HepG2 (cell line): ENCODE results near the gene YIF1A. TPM values are rescaled to one million over a fixed set of nuclear protein-coding genes. Genes with fewer than 3 reads are reported as not detected.

ENCODE experiments used
- BORCS8-MEF2B ChIP-seq: sonication (generic); formaldehyde crosslinking; IDR thresholded peaks from 2 replicates; pipeline ENCODE4 v1.8.0; 2022; ENCODE audit warnings: mild to moderate bottlenecking, missing genetic modification reagents
- CREB1 ChIP-seq, 2 experiments: fragments of 450-650 bp in 1 of 2; IDR thresholded peaks; 2 replicates each; pipeline ENCODE4 v1.6.1; 2016 to 2017; ENCODE audit warnings: control low read depth in 1 of 2, mild to moderate bottlenecking in 1 of 2, missing compliant biosample characterization in 1 of 2, missing genetic modification characterization in 1 of 2
- DPF2 ChIP-seq: sonication (generic); formaldehyde crosslinking; IDR thresholded peaks from 2 replicates; pipeline ENCODE4 v1.4.0; 2020; ENCODE audit warnings: mild to moderate bottlenecking, low read depth, missing genetic modification reagents, borderline replicate concordance
- EHMT2 ChIP-seq: fragments of 200-600 bp; sonication (generic); IDR thresholded peaks from 2 replicates; pipeline ENCODE4 v1.7.0; 2017; ENCODE audit warnings: antibody characterized with exemption, low read depth, low read length, borderline replicate concordance
- MBD4 ChIP-seq: IDR thresholded peaks from 2 replicates; pipeline ENCODE4 v1.6.1; 2012; ENCODE audit warnings: low read length, inconsistent platforms, borderline replicate concordance
- MED8 ChIP-seq: sonication (generic); formaldehyde crosslinking; IDR thresholded peaks from 2 replicates; pipeline ENCODE4 v1.8.1; 2023; ENCODE audit warnings: mild to moderate bottlenecking, missing genetic modification reagents; ENCODE audit not compliant: insufficient replicate concordance
- NFYB ChIP-seq: sonication (generic); formaldehyde crosslinking; IDR thresholded peaks from 2 replicates; pipeline ENCODE4 v1.4.0; 2020; ENCODE audit warnings: missing genetic modification reagents
- NPAS2 ChIP-seq: sonication (generic); formaldehyde crosslinking; IDR thresholded peaks from 2 replicates; pipeline ENCODE4 v1.8.0; 2022; ENCODE audit warnings: mild to moderate bottlenecking, missing genetic modification reagents, borderline replicate concordance
- PITX1 ChIP-seq: sonication (generic); formaldehyde crosslinking; IDR thresholded peaks from 2 replicates; pipeline ENCODE4 v1.5.1; 2020; ENCODE audit warnings: mild to moderate bottlenecking, missing genetic modification reagents
- REL ChIP-seq: sonication (generic); formaldehyde crosslinking; conservative IDR thresholded peaks from 2 replicates; pipeline ENCODE4 v1.8.0; 2022; ENCODE audit warnings: mild to moderate bottlenecking, missing genetic modification reagents, moderate library complexity
- SYNCRIP ChIP-seq: fragments of 200-400 bp; formaldehyde crosslinking; IDR thresholded peaks from 2 replicates; pipeline ENCODE4 v1.6.1; 2018; ENCODE audit warnings: mild to moderate bottlenecking, low read depth, low read length; ENCODE audit not compliant: insufficient read depth
- THAP11 ChIP-seq: IDR thresholded peaks from 2 replicates; pipeline ENCODE4 v1.6.1; 2016; ENCODE audit warnings: missing biosample characterization, missing genetic modification reagents
- ZFP91 ChIP-seq: sonication (generic); formaldehyde crosslinking; IDR thresholded peaks from 2 replicates; pipeline ENCODE4 v1.9.0; 2022; ENCODE audit warnings: missing genetic modification reagents, mild to moderate bottlenecking, borderline replicate concordance
- ZIK1 ChIP-seq: sonication (generic); formaldehyde crosslinking; IDR thresholded peaks from 2 replicates; pipeline ENCODE4 v1.5.0; 2020; ENCODE audit warnings: mild to moderate bottlenecking, low read depth, missing genetic modification reagents, borderline replicate concordance
- ZNF205 ChIP-seq: IDR thresholded peaks from 2 replicates; pipeline ENCODE4 v1.6.1; 2018; ENCODE audit warnings: missing biosample characterization, missing genetic modification reagents
- ZNF709 ChIP-seq: sonication (generic); formaldehyde crosslinking; IDR thresholded peaks from 2 replicates; pipeline ENCODE4 v1.5.0; 2020; ENCODE audit warnings: mild to moderate bottlenecking, missing genetic modification reagents
- ZNF775 ChIP-seq: sonication (generic); formaldehyde crosslinking; IDR thresholded peaks from 2 replicates; pipeline ENCODE4 v1.4.0; 2020; ENCODE audit warnings: missing genetic modification reagents, mild to moderate bottlenecking, moderate library complexity, borderline replicate concordance
- ZNF841 ChIP-seq: sonication (generic); formaldehyde crosslinking; IDR thresholded peaks from 2 replicates; pipeline ENCODE4 v1.8.1; 2023; ENCODE audit warnings: missing genetic modification reagents, borderline replicate concordance
- ZNF878 ChIP-seq: sonication (generic); formaldehyde crosslinking; IDR thresholded peaks from 2 replicates; pipeline ENCODE4 v1.8.1; 2023; ENCODE audit warnings: mild to moderate bottlenecking, missing genetic modification reagents, moderate library complexity
- polyA plus RNA-seq, 8 experiments: library from polyadenylated mRNA; depleted of rRNA in 3 of 8; stranded (reverse) in 7 of 8; unstranded in 1 of 8; fragments of >200 nt; fragmentation: Illumina TruSeq in 4 of 8; extraction: Trizol in 4 of 8; gene quantifications; 2 replicates each; pipeline versions ENCODE4 v1.2.1 to v1.2.3, GENCODE V29; 2011 to 2016; ENCODE audit warnings: low read depth in 4 of 8, missing spikeins in 1 of 8, mixed read lengths in 1 of 8; ENCODE audit not compliant: insufficient read depth in 1 of 8
- total RNA-seq, 5 experiments: library from RNA; depleted of rRNA; stranded (reverse); fragments of >200 nt; fragmentation: Illumina TruSeq; extraction: Trizol; gene quantifications; 2 replicates each; pipeline ENCODE4 v1.2.3, GENCODE V29; 2016; ENCODE audit warnings: low read depth in 1 of 5
- TF ChIP-seq, protein P1 (sequence below): IDR thresholded peaks from 2 replicates; pipeline ENCODE4 v1.6.1; 2016; ENCODE audit warnings: missing compliant biosample characterization, missing genetic modification reagents, borderline replicate concordance
- TF ChIP-seq, protein P2 (sequence below): sonication (generic); formaldehyde crosslinking; IDR thresholded peaks from 2 replicates; pipeline ENCODE4 v1.5.0; 2020; ENCODE audit warnings: mild to moderate bottlenecking, missing genetic modification reagents, borderline replicate concordance

The YIF1A gene
- total and polyA plus RNA-seq, 2 of the 13 experiments (the other 11 are each of a cell fraction or from before 2014, with no cell fraction given): 133 to 145 TPM

DNA sequence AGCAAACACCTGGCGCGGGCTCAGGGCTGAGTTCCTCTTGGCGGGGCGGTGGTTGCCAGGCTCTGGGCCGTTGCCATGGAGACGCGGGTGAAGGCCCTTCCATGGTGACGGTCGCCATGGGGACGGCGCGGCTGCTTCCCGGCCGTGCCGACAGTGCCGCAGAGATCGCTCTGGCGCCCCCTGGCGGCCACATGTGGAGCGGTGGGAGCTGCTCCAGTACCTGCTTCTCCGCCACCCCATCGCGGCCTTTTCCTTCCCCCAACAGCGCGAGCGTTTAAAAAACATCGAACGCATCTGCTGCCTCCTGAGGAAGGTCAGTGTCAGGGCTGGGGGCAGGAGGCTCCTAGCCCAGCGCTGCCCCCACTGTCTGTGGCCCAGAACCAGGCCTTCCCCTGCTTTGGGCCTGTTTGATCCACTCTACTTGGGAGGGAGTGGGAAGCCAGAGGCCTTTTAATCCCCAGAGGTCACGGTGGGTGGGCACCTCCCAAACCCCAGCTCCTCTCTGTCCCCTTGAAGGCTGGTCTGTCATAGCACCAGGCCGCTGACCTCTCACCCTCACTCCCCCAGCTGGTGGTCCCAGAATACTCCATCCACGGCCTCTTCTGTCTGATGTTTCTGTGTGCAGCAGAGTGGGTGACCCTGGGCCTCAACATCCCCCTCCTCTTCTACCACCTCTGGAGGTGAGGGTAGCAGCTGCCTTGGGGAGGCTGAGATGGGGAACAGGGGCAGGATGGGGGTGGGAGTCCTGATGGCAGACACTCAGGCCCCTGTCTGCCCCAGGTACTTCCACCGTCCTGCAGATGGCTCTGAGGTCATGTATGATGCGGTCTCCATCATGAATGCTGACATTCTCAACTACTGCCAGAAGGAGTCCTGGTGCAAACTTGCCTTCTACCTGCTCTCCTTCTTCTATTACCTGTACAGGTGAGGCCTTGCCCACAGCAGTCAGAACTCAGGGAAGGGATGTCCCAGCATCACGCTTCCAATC, 6.2 kb downstream of the YIF1A start (continued):
- 0 out of 2 replicates have a peak, but pooled peaks have one; percentile 18 for TF ChIP-seq ZIK1 (CRISPR knock-in tag)
- TF ChIP-seq ZFP91 (CRISPR knock-in tag): 0 out of 2 replicates have a peak, but pooled peaks have one; percentile 49
- TF ChIP-seq, protein P1, sequence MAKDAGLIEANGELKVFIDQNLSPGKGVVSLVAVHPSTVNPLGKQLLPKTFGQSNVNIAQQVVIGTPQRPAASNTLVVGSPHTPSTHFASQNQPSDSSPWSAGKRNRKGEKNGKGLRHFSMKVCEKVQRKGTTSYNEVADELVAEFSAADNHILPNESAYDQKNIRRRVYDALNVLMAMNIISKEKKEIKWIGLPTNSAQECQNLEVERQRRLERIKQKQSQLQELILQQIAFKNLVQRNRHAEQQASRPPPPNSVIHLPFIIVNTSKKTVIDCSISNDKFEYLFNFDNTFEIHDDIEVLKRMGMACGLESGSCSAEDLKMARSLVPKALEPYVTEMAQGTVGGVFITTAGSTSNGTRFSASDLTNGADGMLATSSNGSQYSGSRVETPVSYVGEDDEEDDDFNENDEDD (CRISPR knock-in tag): 0 out of 2 replicates have a peak, but pooled peaks have one; percentile 19
- TF ChIP-seq ZNF775 (CRISPR knock-in tag): no peak
- TF ChIP-seq PITX1 (CRISPR knock-in tag): peak; percentile 37
- no peak for TF ChIP-seq EHMT2
- peak; percentile 66 for TF ChIP-seq BORCS8-MEF2B (CRISPR knock-in tag)
- no peak for TF ChIP-seq ZNF709
- TF ChIP-seq NPAS2 (CRISPR knock-in tag): no peak
- TF ChIP-seq ZNF841: no peak
- TF ChIP-seq CREB1 (IDR thresholded peaks at IDR 0.05): no peak
- TF ChIP-seq CREB1 (CRISPR knock-in tag; IDR thresholded peaks at IDR 0.05): no peak
- TF ChIP-seq, protein P2, sequence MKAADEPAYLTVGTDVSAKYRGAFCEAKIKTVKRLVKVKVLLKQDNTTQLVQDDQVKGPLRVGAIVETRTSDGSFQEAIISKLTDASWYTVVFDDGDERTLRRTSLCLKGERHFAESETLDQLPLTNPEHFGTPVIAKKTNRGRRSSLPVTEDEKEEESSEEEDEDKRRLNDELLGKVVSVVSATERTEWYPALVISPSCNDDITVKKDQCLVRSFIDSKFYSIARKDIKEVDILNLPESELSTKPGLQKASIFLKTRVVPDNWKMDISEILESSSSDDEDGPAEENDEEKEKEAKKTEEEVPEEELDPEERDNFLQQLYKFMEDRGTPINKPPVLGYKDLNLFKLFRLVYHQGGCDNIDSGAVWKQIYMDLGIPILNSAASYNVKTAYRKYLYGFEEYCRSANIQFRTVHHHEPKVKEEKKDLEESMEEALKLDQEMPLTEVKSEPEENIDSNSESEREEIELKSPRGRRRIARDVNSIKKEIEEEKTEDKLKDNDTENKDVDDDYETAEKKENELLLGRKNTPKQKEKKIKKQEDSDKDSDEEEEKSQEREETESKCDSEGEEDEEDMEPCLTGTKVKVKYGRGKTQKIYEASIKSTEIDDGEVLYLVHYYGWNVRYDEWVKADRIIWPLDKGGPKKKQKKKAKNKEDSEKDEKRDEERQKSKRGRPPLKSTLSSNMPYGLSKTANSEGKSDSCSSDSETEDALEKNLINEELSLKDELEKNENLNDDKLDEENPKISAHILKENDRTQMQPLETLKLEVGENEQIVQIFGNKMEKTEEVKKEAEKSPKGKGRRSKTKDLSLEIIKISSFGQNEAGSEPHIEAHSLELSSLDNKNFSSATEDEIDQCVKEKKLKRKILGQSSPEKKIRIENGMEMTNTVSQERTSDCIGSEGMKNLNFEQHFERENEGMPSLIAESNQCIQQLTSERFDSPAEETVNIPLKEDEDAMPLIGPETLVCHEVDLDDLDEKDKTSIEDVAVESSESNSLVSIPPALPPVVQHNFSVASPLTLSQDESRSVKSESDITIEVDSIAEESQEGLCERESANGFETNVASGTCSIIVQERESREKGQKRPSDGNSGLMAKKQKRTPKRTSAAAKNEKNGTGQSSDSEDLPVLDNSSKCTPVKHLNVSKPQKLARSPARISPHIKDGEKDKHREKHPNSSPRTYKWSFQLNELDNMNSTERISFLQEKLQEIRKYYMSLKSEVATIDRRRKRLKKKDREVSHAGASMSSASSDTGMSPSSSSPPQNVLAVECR: peak; percentile 98
- no peak for TF ChIP-seq REL (CRISPR knock-in tag)
- TF ChIP-seq NFYB: no peak
- TF ChIP-seq MBD4: no peak
- TF ChIP-seq THAP11 (CRISPR knock-in tag): peak; percentile 78
- TF ChIP-seq DPF2 (CRISPR knock-in tag): no peak
- no peak for TF ChIP-seq MED8
- TF ChIP-seq ZNF205 (CRISPR knock-in tag): no peak
- TF ChIP-seq ZNF878 (CRISPR knock-in tag): no peak
- TF ChIP-seq SYNCRIP: no peak
